ENCODE results near the gene IDE.
A peak's percentile ranks its signal among the peaks of the same experiment; 100 is the strongest.
"Not testable (repeated sequence)": the region's sequence is repeated elsewhere in the genome, so short reads cannot be mapped to it uniquely, and the experiment has no call there.

The IDE gene

GRCh38 chr10:92451431-92451830 is 122.5 kb downstream of the IDE start:
- H3K9me3 ChIP-seq (ENCODE audit: insufficient read depth, low read depth, low read length): no peaks in the 10 kb centered on the region
- WGBS: 95% methylated on average over 7 of the region's 7 CpGs
- H3K27me3 ChIP-seq (ENCODE audit: insufficient read depth, low read length): no peaks in the 10 kb centered on the region
- no peaks in the 10 kb centered on the region for H3K4me1 ChIP-seq (ENCODE audit: insufficient read depth, low read length)
- no peak overlapping the region for H3K27ac ChIP-seq (ENCODE audit: low read depth, low read length)
- no peak overlapping the region for H3K9ac ChIP-seq (ENCODE audit: low read depth, low read length)
- H3K4me3 ChIP-seq (ENCODE audit: low read length): no peak overlapping the region
- peaks cover 49% of the 10 kb centered on the region for H3K36me3 ChIP-seq (ENCODE audit: insufficient read depth, low read length)

DNA sequence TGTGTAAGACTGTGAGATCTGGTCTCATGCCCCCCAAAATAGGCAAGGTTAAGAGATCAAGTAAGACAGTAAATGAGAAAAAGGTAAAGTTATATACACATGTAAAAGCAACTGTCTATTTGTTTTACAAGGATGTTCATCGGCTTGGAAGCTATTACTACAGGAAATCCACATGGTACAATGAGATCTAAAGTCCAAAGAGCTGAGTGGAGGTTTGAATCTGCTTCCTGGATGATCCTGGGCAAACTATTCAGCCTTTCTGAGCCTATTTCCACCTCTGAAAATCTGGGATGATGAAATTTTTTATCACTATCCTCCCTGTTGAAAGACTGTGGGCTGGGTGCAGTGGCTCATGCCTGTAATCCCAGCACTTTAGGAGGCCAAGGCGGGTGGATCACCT is 123.0 kb downstream of the IDE start:
- WGBS: 98% methylated on average over 2 of the region's 2 CpGs
- H3K27me3 ChIP-seq (ENCODE audit: insufficient read depth, low read length): no peaks in the 10 kb centered on the region
- no peaks in the 10 kb centered on the region for H3K9me3 ChIP-seq (ENCODE audit: insufficient read depth, low read depth, low read length)
- no peak overlapping the region for H3K27ac ChIP-seq (ENCODE audit: low read depth, low read length)
- no peaks in the 10 kb centered on the region for H3K4me1 ChIP-seq (ENCODE audit: insufficient read depth, low read length)
- H3K9ac ChIP-seq (ENCODE audit: low read depth, low read length): no peak overlapping the region
- H3K4me3 ChIP-seq (ENCODE audit: low read length): no peak overlapping the region
- H3K36me3 ChIP-seq (ENCODE audit: insufficient read depth, low read length): peaks cover 45% of the 10 kb centered on the region

DNA sequence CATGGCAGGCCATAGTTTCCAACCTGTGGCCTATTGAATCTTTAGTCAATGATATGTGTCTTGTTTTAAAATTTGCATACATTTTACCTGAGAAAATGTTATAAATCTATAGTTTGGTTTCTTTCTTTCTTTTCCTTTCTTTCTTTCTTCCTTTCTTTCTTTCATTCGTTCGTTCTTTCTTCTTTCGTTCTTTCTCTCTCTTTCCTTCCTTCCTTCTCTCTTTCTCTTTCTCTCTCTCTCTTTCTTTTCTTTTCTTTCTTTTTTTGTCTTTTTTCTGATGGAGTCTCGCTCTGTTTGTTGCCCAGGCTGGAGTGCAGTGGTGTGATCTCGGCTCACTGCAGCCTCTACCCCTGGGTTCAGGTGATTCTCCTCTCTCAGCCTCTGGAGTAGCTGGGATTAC is 133.3 kb downstream of the IDE start:
- H3K4me3 ChIP-seq (ENCODE audit: low read length): no peak overlapping the region
- 96% methylated on average over 5 of the region's 5 CpGs for WGBS
- H3K36me3 ChIP-seq (ENCODE audit: insufficient read depth, low read length): no peaks in the 10 kb centered on the region

DNA sequence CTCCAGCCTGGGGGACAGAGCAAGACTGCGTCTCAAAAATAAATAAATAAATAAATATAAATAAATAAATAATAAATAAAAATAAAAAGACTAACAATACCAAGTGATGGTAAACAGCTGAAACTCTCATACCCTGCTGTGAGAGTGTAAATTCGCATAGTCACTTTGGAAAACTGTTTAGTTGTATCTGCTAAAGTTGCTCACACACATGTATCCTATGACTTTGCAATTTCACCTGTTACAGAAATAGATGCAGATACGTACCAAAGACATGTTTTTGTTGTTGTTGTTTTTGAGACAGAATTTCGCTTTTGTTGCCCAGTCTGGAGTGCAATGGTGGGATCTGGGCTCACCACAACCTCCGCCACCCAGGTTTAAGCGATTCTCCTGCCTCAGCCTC is 135.7 kb downstream of the IDE start:
- H3K4me3 ChIP-seq (ENCODE audit: low read length): no peak overlapping the region
- WGBS: 96% methylated on average over 5 of the region's 6 CpGs

More for the DNA sequence above, 133.3 kb downstream of the IDE start:
- Histone ChIP-seq H3K27me3 (ENCODE audit: insufficient read depth, low read length) (no peaks in the 10 kb centered on the region), H3K9ac (ENCODE audit: low read depth, low read length) (no peak overlapping the region), H3K27ac (ENCODE audit: low read depth, low read length) (no peak overlapping the region), H3K9me3 (ENCODE audit: insufficient read depth, low read depth, low read length) (no peaks in the 10 kb centered on the region), H3K4me1 (ENCODE audit: insufficient read depth, low read length) (no peaks in the 10 kb centered on the region)

DNA sequence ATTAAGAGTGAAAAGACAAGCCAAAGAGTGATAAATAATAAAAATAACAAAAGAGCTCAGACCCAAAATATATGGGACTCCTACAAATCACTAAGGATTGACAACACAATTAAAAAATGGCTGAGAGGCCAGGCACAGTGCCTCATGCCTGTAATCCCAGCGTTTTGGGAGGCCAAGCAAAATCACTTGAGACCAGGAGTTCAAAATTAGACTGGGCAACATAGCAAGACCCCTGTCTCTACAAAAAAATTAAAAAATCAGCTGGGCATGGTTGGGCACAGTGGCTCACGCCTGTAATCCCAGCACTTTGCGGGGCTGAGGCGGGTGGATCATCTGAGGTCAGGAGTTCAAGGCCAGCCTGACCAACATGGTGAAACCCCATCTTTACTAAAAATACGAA is 137.3 kb downstream of the IDE start:
- Histone ChIP-seq H3K9ac (ENCODE audit: low read depth, low read length) (no peak overlapping the region), H3K9me3 (ENCODE audit: insufficient read depth, low read depth, low read length) (no peaks in the 10 kb centered on the region), H3K36me3 (ENCODE audit: insufficient read depth, low read length) (no peaks in the 10 kb centered on the region), H3K4me1 (ENCODE audit: insufficient read depth, low read length) (no peaks in the 10 kb centered on the region), H3K27ac (ENCODE audit: low read depth, low read length) (no peak overlapping the region), H3K4me3 (ENCODE audit: low read length) (no peak overlapping the region), H3K27me3 (ENCODE audit: insufficient read depth, low read length) (no peaks in the 10 kb centered on the region)
- WGBS: 96% methylated on average over 5 of the region's 5 CpGs

More for the DNA sequence above, 135.7 kb downstream of the IDE start:
- Histone ChIP-seq H3K36me3 (ENCODE audit: insufficient read depth, low read length) (no peaks in the 10 kb centered on the region), H3K27ac (ENCODE audit: low read depth, low read length) (no peak overlapping the region), H3K9me3 (ENCODE audit: insufficient read depth, low read depth, low read length) (no peaks in the 10 kb centered on the region), H3K27me3 (ENCODE audit: insufficient read depth, low read length) (no peaks in the 10 kb centered on the region), H3K9ac (ENCODE audit: low read depth, low read length) (no peak overlapping the region), H3K4me1 (ENCODE audit: insufficient read depth, low read length) (no peaks in the 10 kb centered on the region)

GRCh38 chr10:92436065-92436464 is 137.8 kb downstream of the IDE start:
- not testable (repeated sequence) for H3K9ac ChIP-seq (ENCODE audit: low read depth, low read length); H3K4me3 ChIP-seq (ENCODE audit: low read length); H3K27ac ChIP-seq (ENCODE audit: low read depth, low read length); H3K4me1 ChIP-seq (ENCODE audit: insufficient read depth, low read length); H3K9me3 ChIP-seq (ENCODE audit: insufficient read depth, low read depth, low read length); H3K27me3 ChIP-seq (ENCODE audit: insufficient read depth, low read length); H3K36me3 ChIP-seq (ENCODE audit: insufficient read depth, low read length)
- WGBS: 89% methylated on average over 5 of the region's 5 CpGs

GRCh38 chr10:92434385-92434784 is 139.5 kb downstream of the IDE start:
- Histone ChIP-seq H3K27ac (ENCODE audit: low read depth, low read length) (no peak overlapping the region), H3K9me3 (ENCODE audit: insufficient read depth, low read depth, low read length) (no peaks in the 10 kb centered on the region), H3K27me3 (ENCODE audit: insufficient read depth, low read length) (no peaks in the 10 kb centered on the region), H3K4me3 (ENCODE audit: low read length) (no peak overlapping the region), H3K9ac (ENCODE audit: low read depth, low read length) (no peak overlapping the region), H3K4me1 (ENCODE audit: insufficient read depth, low read length) (no peaks in the 10 kb centered on the region), H3K36me3 (ENCODE audit: insufficient read depth, low read length) (no peaks in the 10 kb centered on the region)
- 98% methylated on average over 4 of the region's 4 CpGs for WGBS

GRCh38 chr10:92432596-92432995 is 141.3 kb downstream of the IDE start:
- 69% methylated on average over 4 of the region's 4 CpGs for WGBS
- no peak overlapping the region for H3K4me3 ChIP-seq (ENCODE audit: low read length)

GRCh38 chr10:92430103-92430502 is 143.8 kb downstream of the IDE start:
- H3K4me1 ChIP-seq (ENCODE audit: insufficient read depth, low read length): no peaks in the 10 kb centered on the region
- H3K27me3 ChIP-seq (ENCODE audit: insufficient read depth, low read length): no peaks in the 10 kb centered on the region
- no peak overlapping the region for H3K9ac ChIP-seq (ENCODE audit: low read depth, low read length)
- H3K9me3 ChIP-seq (ENCODE audit: insufficient read depth, low read depth, low read length): no peaks in the 10 kb centered on the region
- no peaks in the 10 kb centered on the region for H3K36me3 ChIP-seq (ENCODE audit: insufficient read depth, low read length)
- H3K27ac ChIP-seq (ENCODE audit: low read depth, low read length): no peak overlapping the region
- 97% methylated on average over 6 of the region's 6 CpGs for WGBS
- no peak overlapping the region for H3K4me3 ChIP-seq (ENCODE audit: low read length)

More at GRCh38 chr10:92432596-92432995, 141.3 kb downstream of the IDE start:
- H3K9me3 ChIP-seq (ENCODE audit: insufficient read depth, low read depth, low read length): no peaks in the 10 kb centered on the region
- H3K27ac ChIP-seq (ENCODE audit: low read depth, low read length): no peak overlapping the region
- H3K9ac ChIP-seq (ENCODE audit: low read depth, low read length): no peak overlapping the region
- no peaks in the 10 kb centered on the region for H3K27me3 ChIP-seq (ENCODE audit: insufficient read depth, low read length)
- no peaks in the 10 kb centered on the region for H3K4me1 ChIP-seq (ENCODE audit: insufficient read depth, low read length)
- H3K36me3 ChIP-seq (ENCODE audit: insufficient read depth, low read length): no peaks in the 10 kb centered on the region

GRCh38 chr10:92421550-92421949 is 152.3 kb downstream of the IDE start:
- Histone ChIP-seq H3K27ac (ENCODE audit: low read depth, low read length) (no peak overlapping the region), H3K27me3 (ENCODE audit: insufficient read depth, low read length) (peaks cover 35% of the 10 kb centered on the region), H3K4me1 (ENCODE audit: insufficient read depth, low read length) (0 out of 2 replicates have a peak, but pooled peaks cover 4% of the 10 kb centered on the region), H3K9me3 (ENCODE audit: insufficient read depth, low read depth, low read length) (peaks cover under 1% of the 10 kb centered on the region; the same call in 1 of the 2 replicates), H3K36me3 (ENCODE audit: insufficient read depth, low read length) (no peaks in the 10 kb centered on the region), H3K9ac (ENCODE audit: low read depth, low read length) (no peak overlapping the region), H3K4me3 (ENCODE audit: low read length) (no peak overlapping the region)

- Histone ChIP-seq H3K27ac (ENCODE audit: low read depth, low read length) (no peak overlapping the region), H3K27me3 (ENCODE audit: insufficient read depth, low read length) (peaks cover 35% of the 10 kb centered on the region), H3K4me3 (ENCODE audit: low read length) (peak overlapping the region; percentile 43), H3K9ac (ENCODE audit: low read depth, low read length) (no peak overlapping the region), H3K4me1 (ENCODE audit: insufficient read depth, low read length) (0 out of 2 replicates have a peak, but pooled peaks cover 4% of the 10 kb centered on the region), H3K9me3 (ENCODE audit: insufficient read depth, low read depth, low read length) (peaks cover 5% of the 10 kb centered on the region), H3K36me3 (ENCODE audit: insufficient read depth, low read length) (no peaks in the 10 kb centered on the region)
- WGBS: 48% methylated on average over 46 of the region's 46 CpGs
Observed at GRCh38 chr10:92420546-92421275, 153.2 kb downstream of the IDE start.
